CD4-positive, alpha-beta T cell treated with Interleukin-1 beta for 1 hour (primary cell): ENCODE data around the gene IL4R.
"Not testable (repeated sequence)": the region's sequence is repeated elsewhere in the genome, so short reads cannot be mapped to it uniquely, and the experiment has no call there.

ENCODE experiments used
- DNase-seq, 2 donors: peaks; one replicate each; pipeline ENCODE4 v3.0.0-alpha.2; 2020 to 2022

IL4R gene

DNA sequence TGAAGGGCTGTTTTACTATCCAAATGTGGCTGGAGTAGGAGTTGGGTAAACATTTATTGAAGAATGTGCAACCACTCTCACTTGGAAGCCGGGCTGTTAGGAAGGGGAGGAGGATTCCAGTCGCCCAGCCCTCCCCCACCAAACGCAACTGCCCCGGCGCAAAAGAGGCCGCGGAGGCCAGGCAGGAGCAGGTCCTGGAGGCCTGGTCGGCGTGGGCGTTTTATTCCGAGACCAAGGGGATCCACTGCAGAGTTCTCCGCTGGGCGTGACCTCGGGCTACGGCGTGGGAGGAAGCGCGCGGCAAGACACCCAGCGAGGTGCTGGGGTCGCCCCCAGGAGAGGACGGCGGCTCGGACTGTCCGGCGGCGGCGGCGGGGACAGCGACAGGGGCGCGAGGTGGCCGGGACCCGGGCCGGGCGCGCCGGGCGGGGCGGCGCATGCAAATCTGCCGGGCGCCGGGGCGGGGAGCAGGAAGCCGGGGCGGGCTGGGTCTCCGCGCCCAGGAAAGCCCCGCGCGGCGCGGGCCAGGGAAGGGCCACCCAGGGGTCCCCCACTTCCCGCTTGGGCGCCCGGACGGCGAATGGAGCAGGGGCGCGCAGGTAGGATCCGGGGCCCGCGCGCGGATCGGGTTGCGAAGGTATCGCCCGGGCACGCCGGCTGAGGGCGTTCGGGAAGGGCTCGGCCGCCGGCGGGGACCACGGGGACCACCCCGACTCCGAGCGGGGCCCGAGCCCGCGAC lies at the start of gene IL4R:
IL4R (plus strand) TSS at position 553 of the 739 bp plus-strand sequence. CDS start 26,230 bp downstream, outside the sequence.
- DNase-seq: peak; percentile 66 to 67

DNA sequence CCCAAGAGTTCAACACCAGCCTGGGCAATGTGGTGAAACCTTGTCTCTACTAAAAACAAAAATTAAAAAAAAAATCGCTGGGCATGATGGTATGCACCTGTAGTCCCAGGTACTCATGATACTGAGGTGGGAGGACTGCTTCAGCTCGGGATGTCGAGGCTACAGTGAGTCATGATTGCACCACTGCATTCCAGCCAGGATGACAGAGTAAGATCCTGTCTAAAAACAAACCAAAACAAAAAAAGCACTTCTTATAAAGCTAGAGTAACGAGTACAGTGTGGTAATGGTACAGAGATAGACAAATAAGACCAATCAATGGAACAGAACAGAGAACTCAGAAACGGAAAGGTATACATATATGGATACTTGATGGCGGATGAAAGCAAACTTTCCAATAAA lies 49.6 kb upstream of the IL4R start:
- no peak for DNase-seq

DNA sequence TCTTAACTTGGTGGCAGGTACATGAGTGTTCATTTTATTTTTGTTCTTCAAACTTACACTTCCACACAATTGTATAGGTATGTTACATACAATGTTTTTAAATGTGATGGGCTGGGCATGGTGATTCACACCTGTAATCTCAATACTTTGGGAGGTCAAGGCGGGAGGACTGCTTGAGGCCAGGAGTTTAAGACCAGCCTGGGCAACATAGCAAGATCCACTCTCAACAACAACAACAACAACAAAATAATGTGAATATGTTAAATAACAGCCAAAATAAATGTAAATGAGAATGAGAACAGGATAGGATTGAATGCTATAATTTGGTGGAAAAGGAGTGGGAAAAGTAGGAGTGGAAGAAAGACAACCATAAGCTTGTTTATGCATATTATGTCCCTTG lies 47.8 kb upstream of the IL4R start:
- DNase-seq: no peak

DNA sequence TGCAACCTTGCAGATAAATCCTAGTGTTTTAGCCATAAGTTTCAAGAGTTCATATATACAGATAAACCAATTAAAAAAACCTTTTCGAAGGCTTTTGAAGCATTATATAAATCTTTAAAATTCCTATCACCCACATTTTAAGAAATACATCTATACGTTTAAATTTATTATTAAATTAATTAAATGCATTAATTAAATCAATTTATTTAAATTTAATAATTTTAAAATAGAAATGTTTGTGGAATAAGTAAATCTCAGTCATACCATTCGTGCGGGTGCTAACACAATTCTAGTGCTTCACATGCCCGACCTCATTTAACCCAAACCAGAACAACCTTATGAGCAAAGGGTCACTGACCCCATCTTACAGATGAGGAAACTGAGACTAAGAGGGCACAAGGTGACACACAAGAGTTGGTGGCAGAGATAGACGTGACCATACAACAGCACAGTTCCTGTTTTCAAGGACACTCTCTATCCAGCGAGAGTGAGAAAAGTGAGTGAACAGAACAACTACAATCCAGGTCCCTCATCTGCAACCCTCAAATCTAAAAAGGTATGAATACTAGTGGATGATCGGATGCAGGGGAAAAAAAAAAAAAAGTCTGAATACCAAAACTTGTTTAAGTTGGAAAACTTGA lies 46.6 kb upstream of the IL4R start:
- DNase-seq: no peak

DNA sequence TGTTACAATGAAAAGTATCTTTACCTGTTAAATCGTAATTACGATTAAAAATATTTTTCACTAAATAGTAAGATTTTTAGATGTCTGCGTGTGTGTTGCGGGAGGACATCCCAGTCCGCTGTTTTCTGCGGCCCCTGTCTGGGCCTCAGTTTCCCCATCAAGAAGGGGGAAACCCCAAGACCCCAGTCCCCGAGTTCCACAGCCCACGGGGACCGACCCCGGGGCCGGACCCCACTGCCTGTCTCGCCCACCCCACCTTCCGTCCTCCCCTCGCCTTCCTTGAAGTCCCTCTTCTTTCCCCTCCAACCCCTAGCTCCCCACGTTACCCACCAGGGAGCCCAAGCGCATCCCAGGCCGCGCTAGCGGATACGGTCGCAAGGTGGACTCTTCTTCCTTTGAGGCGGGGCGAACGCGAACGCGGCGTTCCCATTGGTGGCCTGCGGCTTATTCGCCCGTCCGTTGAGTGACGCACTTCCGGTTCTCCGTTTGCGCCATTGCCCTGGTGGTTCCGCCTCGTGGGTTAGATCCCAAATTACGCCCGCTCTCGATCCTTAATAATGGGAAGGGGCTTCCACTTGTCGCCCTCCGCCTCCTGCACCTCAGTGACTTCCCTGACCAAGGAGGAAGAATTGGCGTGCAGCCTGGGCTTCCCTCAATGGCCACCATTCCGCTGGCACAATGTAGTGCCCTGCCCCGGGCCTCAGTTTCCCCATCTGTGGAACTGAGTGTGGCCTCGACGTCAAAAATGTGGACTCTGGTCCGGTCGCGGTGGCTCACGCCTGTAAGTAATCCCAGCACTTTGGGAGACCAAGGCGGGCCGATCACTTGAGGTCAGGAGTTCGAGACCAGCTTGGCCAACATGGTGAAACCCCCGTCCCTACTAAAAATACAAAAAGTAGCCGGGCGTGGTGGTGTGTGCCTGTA lies 45.1 kb upstream of the IL4R start, which contains the start of gene NSMCE1:
NSMCE1 (minus strand) TSS at position 397 of the 924 bp plus-strand sequence. CDS start 11,202 bp downstream, outside the sequence.
- DNase-seq: peak; percentile 96

DNA sequence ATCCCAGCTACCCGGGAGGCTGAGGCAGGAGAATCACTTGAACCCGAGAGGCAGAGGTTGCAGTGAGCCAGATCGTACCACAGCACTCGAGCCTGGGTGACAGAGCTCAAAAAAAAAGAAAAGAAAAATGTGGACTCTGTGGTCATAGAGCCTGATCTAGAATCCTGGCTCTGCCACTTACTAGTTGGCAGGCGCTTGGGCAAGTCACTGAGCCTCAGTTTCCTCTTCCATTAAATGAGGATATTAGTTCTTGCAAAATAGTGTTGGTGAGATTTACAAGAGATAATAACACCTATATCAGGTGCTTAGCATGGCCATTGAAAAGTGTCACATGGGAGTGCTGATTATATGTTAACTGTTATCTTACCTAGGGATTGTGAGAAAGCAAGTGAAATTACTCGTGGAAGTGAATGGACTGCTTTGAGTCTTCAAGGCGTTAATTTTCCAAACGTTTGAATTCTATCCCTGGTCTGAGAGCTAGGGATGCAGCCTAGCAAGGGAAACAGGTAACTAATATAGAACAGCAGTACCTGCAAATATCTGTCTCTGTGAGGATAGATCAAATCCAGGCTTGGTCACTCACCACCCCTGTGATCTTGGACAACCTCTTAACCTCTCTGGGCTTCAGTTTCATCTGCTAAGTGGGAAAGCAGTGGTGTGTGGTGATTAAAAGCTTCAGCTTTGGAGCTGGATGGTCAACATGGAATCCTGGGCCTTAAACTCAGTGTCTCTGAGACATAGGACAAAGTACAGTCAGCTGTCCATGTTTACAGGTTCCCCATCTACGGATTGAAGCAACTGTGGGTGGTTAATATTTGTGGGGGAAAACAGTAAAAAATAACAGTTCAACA lies 44.2 kb upstream of the IL4R start:
- DNase-seq: no peak

DNA sequence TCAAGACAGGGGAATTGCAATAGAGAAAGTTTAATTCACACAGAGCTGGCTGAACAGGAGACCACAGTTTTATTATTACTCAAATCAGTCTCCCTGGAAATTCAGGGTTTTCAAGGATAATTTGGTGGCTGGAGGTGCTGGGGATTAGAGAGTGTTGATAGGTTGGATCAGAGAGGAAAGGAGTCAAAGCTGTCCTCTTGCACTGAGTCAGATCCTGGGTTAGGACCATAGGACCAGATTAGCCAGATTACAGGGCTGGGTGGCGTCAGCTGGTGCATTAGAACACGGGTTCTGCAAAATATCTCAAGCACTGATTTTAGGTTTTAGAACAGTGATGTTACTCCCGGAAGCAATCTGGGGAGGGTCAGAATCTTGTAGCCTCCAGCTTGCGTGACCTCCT lies 43.4 kb upstream of the IL4R start:
- no peak for DNase-seq

DNA sequence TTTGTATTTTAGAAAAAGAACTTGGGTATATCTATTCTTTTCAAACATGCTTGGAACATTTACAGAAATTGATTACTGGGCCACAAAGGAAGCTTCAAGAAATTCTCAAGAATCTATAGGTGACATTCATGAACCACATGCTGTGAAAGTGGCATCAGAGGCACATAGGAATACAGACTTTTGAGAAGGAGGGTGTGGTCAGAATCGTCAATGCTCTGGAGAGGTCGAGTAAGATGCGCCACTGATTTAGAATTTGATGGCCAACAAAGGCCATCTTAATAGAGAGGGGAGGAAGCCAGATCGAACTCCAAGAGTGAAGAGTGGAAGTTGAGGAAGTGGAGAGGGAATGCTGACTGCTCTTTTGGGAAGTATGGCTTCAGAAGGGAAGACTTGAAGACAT lies 41.7 kb upstream of the IL4R start:
- no peak for DNase-seq

DNA sequence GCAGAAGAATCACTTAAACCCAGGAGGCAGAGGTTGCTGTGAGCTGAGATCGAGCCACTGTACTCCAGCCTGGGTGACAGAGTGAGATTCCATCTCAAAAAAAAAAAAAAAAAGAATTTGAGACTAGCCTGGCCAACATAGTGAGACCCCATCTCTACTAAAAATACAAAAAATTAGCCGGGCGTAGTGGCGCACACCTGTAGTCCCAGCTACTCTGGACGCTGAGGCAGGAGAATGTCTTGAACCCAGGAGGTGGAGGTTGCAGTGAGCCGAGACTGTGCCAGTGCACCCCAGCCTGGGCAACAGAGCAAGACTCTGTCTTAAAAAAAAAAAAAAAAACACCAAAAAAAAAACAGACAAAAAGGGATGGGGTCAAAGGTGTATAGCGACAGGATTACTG lies 41.1 kb upstream of the IL4R start:
- DNase-seq: not testable (repeated sequence)

DNA sequence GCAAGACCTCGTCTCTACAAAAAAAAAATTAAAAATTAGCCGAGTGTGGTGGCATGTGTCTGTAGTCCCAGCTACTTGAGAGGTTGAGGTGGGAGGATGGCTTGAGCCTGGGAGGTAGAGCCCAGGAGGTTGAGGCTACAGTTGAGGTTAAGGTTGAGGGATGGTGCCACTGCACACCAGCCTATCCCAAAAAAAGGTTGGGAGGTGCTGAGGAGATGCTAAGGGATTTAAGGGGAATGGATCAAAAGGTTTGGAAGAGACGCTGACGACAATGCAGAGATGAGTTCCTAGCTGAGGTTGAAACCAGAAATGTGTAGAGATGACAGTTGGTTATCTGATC lies 40.5 kb upstream of the IL4R start:
- no peak for DNase-seq

DNA sequence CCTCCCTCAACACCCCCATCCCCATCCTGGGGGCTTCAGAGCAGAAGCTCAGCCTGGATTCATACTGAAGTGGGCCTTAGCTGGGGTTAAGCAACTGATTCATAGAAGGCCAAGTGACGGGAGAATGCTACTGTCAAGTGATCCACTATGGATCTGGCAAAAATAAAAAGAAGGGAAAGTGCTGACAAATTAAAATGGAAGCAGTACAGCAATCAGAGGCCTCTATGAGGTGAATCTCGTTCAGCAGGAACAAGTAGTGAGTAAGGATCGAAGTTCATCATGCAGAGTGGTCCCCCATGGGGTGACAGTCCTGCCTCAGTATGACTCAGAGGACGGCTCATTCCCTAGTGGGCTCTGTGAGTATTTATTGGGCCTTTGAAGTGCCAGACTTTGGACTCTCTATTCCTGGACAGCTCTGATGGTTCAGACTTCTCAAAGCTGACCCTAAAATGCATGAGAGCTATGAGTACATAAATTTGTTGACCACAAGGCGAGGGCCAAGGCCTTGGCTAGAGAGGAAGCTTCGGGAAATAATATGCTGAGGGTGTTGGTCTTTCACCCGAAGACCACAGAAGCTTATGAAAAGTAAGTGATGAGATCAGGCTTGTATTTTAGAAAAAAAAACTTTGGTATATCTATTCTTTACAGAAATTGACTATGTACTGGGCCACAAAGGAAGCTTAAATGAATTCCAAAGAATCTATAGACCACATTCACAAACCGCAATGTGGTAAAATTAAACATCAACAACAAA lies 39.9 kb upstream of the IL4R start:
- DNase-seq: peak in 1 of 2 donors; percentile 22

DNA sequence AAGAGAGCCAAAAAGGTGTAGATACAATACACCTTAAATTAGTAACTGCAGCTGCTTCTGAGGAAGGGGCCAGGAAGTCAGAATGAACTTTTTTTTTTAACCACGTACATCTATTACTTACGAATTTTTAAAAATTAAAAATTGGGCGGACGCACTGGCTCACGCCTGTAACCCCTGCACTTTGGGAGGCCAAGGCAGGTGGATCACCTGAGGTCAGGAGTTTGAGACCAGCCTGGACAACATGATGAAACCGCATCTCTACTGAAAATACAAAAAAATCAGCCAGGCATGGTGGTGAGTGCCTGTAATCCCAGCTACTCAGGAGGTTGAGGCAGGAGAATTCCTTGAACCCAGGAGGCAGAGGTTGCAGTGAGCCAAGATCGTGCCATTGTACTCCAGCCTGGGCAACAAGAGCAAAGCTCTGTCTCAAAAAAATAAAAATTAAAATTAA lies 39.3 kb upstream of the IL4R start:
- not testable (repeated sequence) for DNase-seq

DNA sequence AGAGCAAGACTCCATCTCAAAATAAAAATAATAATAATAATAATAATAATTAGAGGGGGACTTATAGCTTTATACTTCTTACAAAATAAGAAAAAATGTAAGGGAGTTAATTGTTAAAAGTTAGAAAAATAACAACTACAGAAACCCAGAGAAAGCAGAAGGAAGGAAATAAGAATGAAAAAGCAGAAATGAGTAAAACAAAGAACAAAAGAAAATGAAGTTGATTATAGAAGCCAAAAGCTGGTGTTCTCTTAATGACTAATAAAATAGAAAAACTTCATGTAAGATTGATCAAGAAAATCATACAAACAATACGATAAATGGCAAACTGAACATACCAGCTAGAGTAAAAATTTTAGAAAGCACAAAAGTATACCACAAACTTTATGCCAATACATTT lies 38.4 kb upstream of the IL4R start:
- DNase-seq: no peak

DNA sequence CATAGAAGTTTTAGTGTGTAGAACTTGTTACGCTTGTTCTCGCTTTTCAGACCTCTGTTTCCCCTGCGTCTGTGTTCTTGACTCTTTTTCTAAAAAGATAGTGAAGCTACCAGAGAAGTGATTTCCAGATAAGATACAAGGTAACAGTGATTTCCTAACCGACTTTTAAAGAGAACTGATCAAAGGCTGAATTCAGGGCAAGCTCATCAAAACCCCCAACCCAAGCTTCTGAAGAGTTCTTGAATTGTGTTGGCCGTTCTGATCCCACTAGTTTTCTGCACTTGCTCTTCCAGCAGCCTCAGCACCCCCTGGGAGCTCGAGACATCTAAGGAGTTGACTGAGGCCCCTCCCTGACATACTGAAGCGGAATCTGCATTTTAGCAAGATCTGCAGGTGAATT lies 32.5 kb upstream of the IL4R start:
- DNase-seq: no peak

DNA sequence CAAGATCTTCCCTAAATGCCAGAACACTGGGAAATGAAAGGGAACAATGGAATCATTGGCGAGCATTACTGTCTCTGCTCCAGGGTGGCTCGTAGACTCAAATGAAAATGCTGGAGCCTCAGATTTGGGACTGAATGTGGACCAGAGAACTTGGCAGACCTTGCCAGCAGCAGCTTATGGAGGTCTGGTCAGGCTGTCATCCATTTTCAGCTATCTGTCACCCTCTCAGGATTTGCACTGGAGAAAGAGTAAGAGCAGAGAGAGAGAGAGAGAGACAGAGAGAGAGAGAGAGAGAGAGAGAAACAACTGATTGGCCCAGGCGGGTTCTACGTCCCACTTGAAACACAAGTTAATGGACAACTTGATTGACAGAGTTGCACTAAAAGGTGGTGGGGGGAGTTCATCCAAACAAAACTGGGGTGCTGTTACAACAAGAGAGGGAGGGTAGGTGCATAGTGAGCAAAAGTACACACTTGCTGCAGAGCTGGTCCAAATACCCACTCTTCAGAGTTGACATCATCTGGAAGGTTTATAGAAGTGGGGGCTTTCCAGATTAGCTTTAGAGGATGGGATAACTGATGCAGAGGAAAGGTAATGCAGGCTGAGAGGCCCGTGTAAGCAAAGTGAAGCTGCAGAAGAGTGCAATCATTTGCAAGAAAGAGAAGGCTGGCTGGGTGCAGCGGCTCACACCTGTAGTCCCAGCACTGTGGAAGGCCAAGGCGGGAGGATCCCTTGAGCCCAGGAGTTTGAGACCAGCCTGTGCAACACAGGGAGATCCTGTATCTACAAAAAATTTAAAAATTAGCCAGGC lies 28.7 kb upstream of the IL4R start:
- no peak for DNase-seq

DNA sequence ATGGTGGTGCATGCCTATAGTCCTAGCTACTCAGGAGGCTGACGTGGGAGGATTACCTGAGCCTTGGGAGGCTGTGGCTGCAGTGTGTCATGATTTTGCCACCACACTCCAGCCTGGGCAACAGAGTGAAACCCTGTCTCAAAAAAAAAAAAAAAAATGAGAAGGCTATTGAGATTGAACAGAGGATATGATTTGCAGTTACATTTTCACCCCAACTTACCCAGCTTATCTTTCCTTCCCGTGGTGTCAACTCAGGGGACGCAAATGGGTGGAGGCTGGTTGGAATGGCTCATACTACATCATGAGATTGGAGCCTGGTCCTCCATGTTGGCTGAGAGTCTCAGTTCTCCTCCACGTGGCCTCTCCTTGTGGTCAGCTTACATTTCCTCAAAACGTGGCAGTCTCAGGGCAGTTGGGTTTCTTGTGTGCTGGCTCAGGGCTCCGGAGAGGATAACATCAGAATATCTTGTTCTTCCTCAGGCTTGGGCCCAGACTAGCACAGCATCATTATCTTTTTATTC lies 28.0 kb upstream of the IL4R start:
- peak in 1 of 2 donors; percentile 23 for DNase-seq

DNA sequence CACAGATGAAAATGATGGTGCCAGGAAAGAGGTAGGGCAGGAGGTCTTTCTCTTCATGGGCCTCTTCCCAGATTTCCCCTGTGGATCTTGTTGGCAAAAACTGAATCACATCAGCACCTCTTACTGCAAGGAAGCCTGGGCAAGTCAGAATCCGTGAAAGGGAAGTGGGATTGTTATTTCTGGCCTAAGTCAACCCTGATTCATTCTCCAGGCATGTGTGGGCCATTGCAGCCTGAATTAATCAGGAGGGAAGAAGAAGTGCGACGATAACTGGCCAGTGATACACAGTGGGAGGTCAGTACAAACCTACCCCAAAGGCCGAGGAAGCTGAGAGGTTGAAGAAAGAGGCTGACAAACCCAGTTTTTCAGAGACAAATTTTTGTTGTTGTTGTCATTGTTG lies 27.3 kb upstream of the IL4R start:
- DNase-seq: no peak

DNA sequence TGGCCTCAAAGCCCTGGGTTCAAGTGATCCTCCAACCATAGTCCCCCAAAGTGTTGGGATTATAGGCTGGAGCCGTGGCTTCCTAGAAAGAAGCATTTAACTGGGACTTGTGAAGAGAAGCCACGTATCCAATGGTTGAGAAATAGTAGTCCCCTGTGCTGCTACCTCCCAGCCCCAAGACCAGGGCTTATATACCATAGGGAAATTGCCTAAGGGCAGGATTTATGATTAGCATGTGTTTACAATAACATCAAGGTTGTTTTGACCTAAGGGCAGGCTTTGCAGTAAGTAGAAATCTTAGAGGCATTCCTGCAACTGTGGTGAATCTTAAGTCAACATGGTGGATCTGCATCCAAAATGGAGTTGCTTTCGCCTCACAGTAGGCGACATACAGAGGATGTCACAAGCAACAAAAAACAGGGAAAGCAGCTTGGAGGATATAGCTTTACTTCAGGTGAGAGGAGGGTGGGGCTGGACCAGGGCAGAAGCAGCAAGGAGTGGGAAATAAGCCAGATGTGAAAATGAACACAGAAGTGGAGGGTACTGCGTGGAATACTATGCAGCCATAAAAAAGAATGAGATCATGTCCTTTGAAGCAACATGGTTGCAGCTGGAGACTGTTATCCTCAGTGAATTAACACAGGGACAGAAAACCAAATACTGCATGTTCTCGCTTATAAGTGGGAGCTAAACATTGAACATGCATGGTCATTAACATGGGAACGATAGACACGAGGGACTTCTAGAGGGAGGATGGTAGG lies 26.5 kb upstream of the IL4R start:
- DNase-seq: no peak

DNA sequence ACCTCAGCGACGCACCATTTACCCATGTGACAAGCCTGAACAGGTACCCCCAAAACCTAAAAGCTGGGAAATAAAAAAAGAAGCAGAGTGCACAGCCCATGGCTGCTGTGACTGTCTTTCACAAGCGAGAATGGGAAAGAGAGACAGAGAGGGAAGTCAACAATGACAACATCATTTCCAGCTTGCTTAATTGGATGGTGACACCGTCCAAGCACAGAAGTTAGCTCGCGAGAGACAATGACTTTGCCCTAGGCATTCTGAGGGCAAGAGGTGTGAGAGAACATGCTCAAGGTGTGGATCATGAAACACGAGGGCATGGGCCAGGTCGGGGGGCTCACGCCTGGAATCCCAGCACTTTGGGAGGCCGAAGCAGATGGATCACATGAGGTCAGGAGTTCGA lies 25.9 kb upstream of the IL4R start:
- DNase-seq: peak in 1 of 2 donors; percentile 20

DNA sequence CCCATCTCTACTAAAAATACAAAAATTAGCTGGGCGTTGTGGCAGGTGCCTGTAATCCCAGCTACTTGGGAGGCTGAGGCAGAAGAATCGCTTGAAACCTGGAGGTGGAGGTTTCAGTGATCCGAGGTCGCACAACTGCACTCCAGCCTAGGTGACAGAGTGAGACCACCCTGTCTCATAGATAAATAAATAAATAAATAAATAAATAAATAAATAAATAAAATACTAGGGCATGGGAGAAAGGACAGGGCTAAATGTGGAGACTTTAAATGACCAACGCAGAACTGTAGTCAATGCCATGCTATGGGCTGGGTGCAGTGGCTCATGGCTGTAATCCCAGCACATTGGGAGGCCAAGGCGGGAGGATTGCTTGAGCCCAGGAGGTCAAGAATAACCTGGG lies 25.5 kb upstream of the IL4R start:
- not testable (repeated sequence) for DNase-seq
